ENCODE data around the gene UBA3.

DNA sequence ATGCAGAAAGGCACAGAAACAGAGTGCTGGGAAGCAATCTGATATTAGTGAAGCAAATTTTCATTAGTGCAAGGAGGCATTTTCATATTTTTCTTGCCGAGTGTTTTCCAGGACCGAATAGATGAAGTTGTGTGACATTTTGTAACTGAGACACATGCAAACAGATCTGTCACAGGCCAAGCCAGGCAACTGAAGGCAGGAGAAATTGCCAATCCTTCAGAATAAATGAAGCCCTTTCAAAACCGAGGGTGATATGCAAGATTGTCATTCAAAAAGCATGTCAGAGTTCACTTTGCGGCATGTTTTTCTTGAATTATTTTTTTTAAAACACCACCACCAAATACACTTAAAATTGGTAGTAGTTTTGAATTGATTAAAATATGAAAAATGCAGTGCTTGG lies 36.0 kb upstream of the UBA3 start:
- TF ChIP-seq EZH2phosphoT487 (IDR thresholded peaks at IDR 0.05; ENCODE audit: borderline replicate concordance, low read length): no peak
- TF ChIP-seq, protein P1, sequence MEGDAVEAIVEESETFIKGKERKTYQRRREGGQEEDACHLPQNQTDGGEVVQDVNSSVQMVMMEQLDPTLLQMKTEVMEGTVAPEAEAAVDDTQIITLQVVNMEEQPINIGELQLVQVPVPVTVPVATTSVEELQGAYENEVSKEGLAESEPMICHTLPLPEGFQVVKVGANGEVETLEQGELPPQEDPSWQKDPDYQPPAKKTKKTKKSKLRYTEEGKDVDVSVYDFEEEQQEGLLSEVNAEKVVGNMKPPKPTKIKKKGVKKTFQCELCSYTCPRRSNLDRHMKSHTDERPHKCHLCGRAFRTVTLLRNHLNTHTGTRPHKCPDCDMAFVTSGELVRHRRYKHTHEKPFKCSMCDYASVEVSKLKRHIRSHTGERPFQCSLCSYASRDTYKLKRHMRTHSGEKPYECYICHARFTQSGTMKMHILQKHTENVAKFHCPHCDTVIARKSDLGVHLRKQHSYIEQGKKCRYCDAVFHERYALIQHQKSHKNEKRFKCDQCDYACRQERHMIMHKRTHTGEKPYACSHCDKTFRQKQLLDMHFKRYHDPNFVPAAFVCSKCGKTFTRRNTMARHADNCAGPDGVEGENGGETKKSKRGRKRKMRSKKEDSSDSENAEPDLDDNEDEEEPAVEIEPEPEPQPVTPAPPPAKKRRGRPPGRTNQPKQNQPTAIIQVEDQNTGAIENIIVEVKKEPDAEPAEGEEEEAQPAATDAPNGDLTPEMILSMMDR (IDR thresholded peaks at IDR 0.05; ENCODE audit: low read depth, low read length, poor library complexity, severe bottlenecking): no peak
